HepG2 (cell line): ENCODE data around the gene PTPRCAP. TPM values are rescaled to one million over a fixed set of nuclear protein-coding genes. Genes with fewer than 3 reads are reported as not detected.

ENCODE experiments used
- ATAC-seq: fragments of 200-7000 bp; cut with Tn5 transposase; 3 replicates; pipeline ENCODE4 v1.9.1; 2020; ENCODE audit warnings: mild to moderate bottlenecking, moderate library complexity
- BruUV-seq: library from RNA; stranded (reverse); fragments of 400-500 nt; replicated peaks from 2 replicates; lab custom pipeline; 2021; lab: Mats Ljungman, UMichigan
- CTCF ChIA-PET: fragments of 300-600 bp; formaldehyde crosslinking; extraction: SDS; loops from one replicate; lab custom pipeline; 2021; ENCODE audit warnings: low total read pairs, inconsistent platforms, low intra/inter-chr PET ratio; lab: Yijun Ruan, JAX
- POLR2A ChIA-PET: fragments of 350-600 bp; sonication (Branson Sonifier 250); formaldehyde crosslinking; loops from one replicate; lab custom pipeline; 2020; ENCODE audit warnings: antibody characterized with exemption, inconsistent platforms; lab: Yijun Ruan, JAX
- DNase-seq: peaks from one replicate; pipeline ENCODE4 v3.0.0-alpha.2; 2015; ENCODE audit warnings: low spot score
- FAIRE-seq: peaks from 3 replicates; lab custom pipeline; 2011; peaks lifted over from hg19 to GRCh38; lab: Jason Lieb, UNC
- H2AFZ ChIP-seq: one replicate; pipeline ENCODE4 v1.6.1; 2011; ENCODE audit warnings: low read length, inconsistent platforms
- H3K27ac ChIP-seq: fragments of 300-600 bp; 3 replicates; pipeline ENCODE4 v1.8.0; 2011; ENCODE audit warnings: mixed run types, mild to moderate bottlenecking, mixed read lengths, low read length, inconsistent platforms; ENCODE audit not compliant: insufficient read depth; ENCODE audit errors: extremely low read length
- H3K27me3 ChIP-seq, 2 experiments: fragments of 200-600 bp in 1 of 2; 2 replicates in 1 of 2; 3 replicates in 1 of 2; pipeline versions ENCODE4 v1.6.0 to v1.8.0; 2011; ENCODE audit warnings: low read length in 2 of 2, mild to moderate bottlenecking in 2 of 2, moderate library complexity in 2 of 2, inconsistent platforms in 1 of 2; ENCODE audit not compliant: insufficient read depth in 2 of 2, control insufficient read depth in 1 of 2
- H3K36me3 ChIP-seq, 2 experiments: fragments of 200-600 bp in 1 of 2; replicated peaks in 1 of 2; 2 replicates in 1 of 2; 3 replicates in 1 of 2; pipeline versions ENCODE4 v1.5.1 to v1.8.0; 2011; ENCODE audit warnings: low read length in 2 of 2, inconsistent platforms in 1 of 2; ENCODE audit not compliant: insufficient read depth in 2 of 2, control insufficient read depth in 1 of 2
- H3K4me1 ChIP-seq: 2 replicates; pipeline ENCODE4 v1.5.1; 2012; ENCODE audit warnings: low read length, inconsistent platforms; ENCODE audit not compliant: insufficient read depth
- H3K4me2 ChIP-seq: 2 replicates; pipeline ENCODE4 v1.6.0; 2011; ENCODE audit warnings: low read depth, low read length, inconsistent platforms
- H3K4me3 ChIP-seq, 3 experiments: fragments of 200-600 bp in 1 of 3; sonication (generic), shearing (Covaris generic) in 1 of 3; replicated peaks in 1 of 3; 2 replicates each; pipeline ENCODE4 v1.5.1; 2011 to 2016; ENCODE audit warnings: low read length in 3 of 3, inconsistent platforms in 2 of 3, low read depth in 2 of 3, mild to moderate bottlenecking in 2 of 3, control low read depth in 1 of 3, mixed read lengths in 1 of 3; ENCODE audit not compliant: insufficient read depth in 1 of 3
- H3K79me2 ChIP-seq: one replicate; pipeline ENCODE4 v1.6.1; 2011; ENCODE audit warnings: low read length, inconsistent platforms; ENCODE audit not compliant: insufficient read depth
- H3K9ac ChIP-seq: 2 replicates; pipeline ENCODE4 v1.6.0; 2011; ENCODE audit warnings: mild to moderate bottlenecking, low read depth, low read length, inconsistent platforms; ENCODE audit not compliant: insufficient read depth
- H3K9me3 ChIP-seq: 2 replicates; pipeline ENCODE4 v1.5.1; 2012; ENCODE audit warnings: mild to moderate bottlenecking, low read length
- H4K20me1 ChIP-seq: 2 replicates; pipeline ENCODE4 v1.6.0; 2011; ENCODE audit warnings: inconsistent platforms, mild to moderate bottlenecking, low read length, moderate library complexity; ENCODE audit not compliant: insufficient read depth
- BCL6 ChIP-seq: IDR thresholded peaks from 2 replicates; pipeline ENCODE4 v1.6.1; 2016; ENCODE audit warnings: missing genetic modification reagents, missing compliant biosample characterization
- GMEB1 ChIP-seq: sonication (generic); formaldehyde crosslinking; IDR thresholded peaks from 2 replicates; pipeline ENCODE4 v1.5.1; 2020; ENCODE audit warnings: missing genetic modification reagents, mild to moderate bottlenecking, borderline replicate concordance
- HMGXB4 ChIP-seq, 2 experiments: sonication (generic) in 1 of 2; formaldehyde crosslinking in 1 of 2; IDR thresholded peaks; 2 replicates each; pipeline versions ENCODE4 v1.4.0 to v1.6.1; 2018 to 2020; ENCODE audit warnings: missing genetic modification reagents in 2 of 2, borderline replicate concordance in 1 of 2, low read depth in 1 of 2, mild to moderate bottlenecking in 1 of 2, missing biosample characterization in 1 of 2
- KDM4B ChIP-seq: sonication (generic); formaldehyde crosslinking; IDR thresholded peaks from 2 replicates; pipeline ENCODE4 v1.4.0; 2020; ENCODE audit warnings: missing genetic modification reagents
- MAFK ChIP-seq, 2 experiments: IDR thresholded peaks in 1 of 2; conservative IDR thresholded peaks in 1 of 2; 2 replicates each; pipeline ENCODE4 v1.6.1; 2011; ENCODE audit warnings: improper control_type of control experiment in 2 of 2, low read length in 2 of 2
- PHF20 ChIP-seq: sonication (generic); formaldehyde crosslinking; IDR thresholded peaks from 2 replicates; pipeline ENCODE4 v1.5.0; 2020; ENCODE audit warnings: mild to moderate bottlenecking, missing genetic modification reagents
- RBAK ChIP-seq: sonication (generic); formaldehyde crosslinking; IDR thresholded peaks from 2 replicates; pipeline ENCODE4 v1.5.1; 2020; ENCODE audit warnings: mild to moderate bottlenecking, missing genetic modification reagents
- REPIN1 ChIP-seq: sonication (generic); formaldehyde crosslinking; IDR thresholded peaks from 2 replicates; pipeline ENCODE4 v1.8.0; 2022; ENCODE audit warnings: missing genetic modification reagents, low read depth, mild to moderate bottlenecking, borderline replicate concordance
- SOX13 ChIP-seq, 3 experiments: fragments of 450-650 bp in 1 of 3; sonication (generic) in 1 of 3; formaldehyde crosslinking in 1 of 3; IDR thresholded peaks in 2 of 3; conservative IDR thresholded peaks in 1 of 3; 2 replicates each; pipeline versions ENCODE4 v1.5.0 to v1.6.1; 2016 to 2020; ENCODE audit warnings: antibody characterized with exemption in 1 of 3, mild to moderate bottlenecking in 1 of 3, missing compliant biosample characterization in 1 of 3, missing genetic modification reagents in 1 of 3, moderate library complexity in 1 of 3
- ZNF564 ChIP-seq: sonication (generic); formaldehyde crosslinking; IDR thresholded peaks from 2 replicates; pipeline ENCODE4 v1.8.1; 2023; ENCODE audit warnings: mild to moderate bottlenecking, missing genetic modification reagents
- ZNF616 ChIP-seq: sonication (generic); formaldehyde crosslinking; IDR thresholded peaks from 2 replicates; pipeline ENCODE4 v1.5.0; 2020; ENCODE audit warnings: low read depth, mild to moderate bottlenecking, missing genetic modification reagents
- WGBS: methylation state at CpG from one replicate; pipeline ENCODE4 v1.1.6; 2017; ENCODE audit warnings: low lambda C conversion rate; 5-methylcytosine and 5-hydroxymethylcytosine counted together
- in situ Hi-C: cut with HindIII; loops from 2 replicates; pipeline ENCODE4 v1.10.0; 2017; ENCODE audit warnings: low pct_unique_long_range_greater_than_20kb; ENCODE audit not compliant: extremely low pct_ligation_motif_present
- intact Hi-C: fragments of 100-400 bp; cut with micrococcal nuclease; formaldehyde crosslinking; loops from one replicate; pipeline ENCODE4 v1.10.0; 2022; ENCODE audit not compliant: unreplicated experiment
- polyA plus RNA-seq, 8 experiments: library from polyadenylated mRNA; depleted of rRNA in 3 of 8; stranded (reverse) in 7 of 8; unstranded in 1 of 8; fragments of >200 nt; fragmentation: Illumina TruSeq in 4 of 8; extraction: Trizol in 4 of 8; gene quantifications; 2 replicates each; pipeline versions ENCODE4 v1.2.1 to v1.2.3, GENCODE V29; 2011 to 2016; ENCODE audit warnings: low read depth in 4 of 8, missing spikeins in 1 of 8, mixed read lengths in 1 of 8; ENCODE audit not compliant: insufficient read depth in 1 of 8
- total RNA-seq, 5 experiments: library from RNA; depleted of rRNA; stranded (reverse); fragments of >200 nt; fragmentation: Illumina TruSeq; extraction: Trizol; gene quantifications; 2 replicates each; pipeline ENCODE4 v1.2.3, GENCODE V29; 2016; ENCODE audit warnings: low read depth in 1 of 5

PTPRCAP gene
- total and polyA plus RNA-seq, 2 of the 13 experiments (the other 11 are each of a cell fraction or from before 2014, with no cell fraction given) = 0.60 to 0.70 TPM

GRCh38 chr11:67393990-67394389 lies 43.5 kb downstream of the PTPRCAP start:
- no peak for FAIRE-seq
- H3K9me3 ChIP-seq = no peaks in the 10 kb centered on the region
- intact Hi-C loops (no loop called here), in situ Hi-C loops (no loop called here)
- no peak overlapping the region for H3K27ac ChIP-seq
- BruUV-seq = no TSS peak
- no peaks in the 10 kb centered on the region for H4K20me1 ChIP-seq
- H2AFZ ChIP-seq = no peak overlapping the region
- ChIA-PET CTCF (no interaction called here), POLR2A (interaction anchor here (3.8 kb wide), 1 partner anchor 7 kb away, joined by 81 read pairs; the partner anchor contains the start of gene PPP1CA)
- DNase-seq = no peak
- peaks cover 35% of the 10 kb centered on the region for H3K4me1 ChIP-seq
- TF ChIP-seq BCL6 (CRISPR knock-in tag) = no peak
- TF ChIP-seq REPIN1 (CRISPR knock-in tag) = no peak
- no peak for TF ChIP-seq RBAK (CRISPR knock-in tag)
- no peaks in the 10 kb centered on the region for H3K27me3 ChIP-seq
- H3K4me3 ChIP-seq = no peak overlapping the region
- WGBS = 84% methylated on average over 5 of the region's 5 CpGs
- ATAC-seq = no peak
- no peak overlapping the region for H3K4me2 ChIP-seq
- H3K36me3 ChIP-seq = peaks cover 14 to 24% of the 10 kb centered on the region in 2 experiments; a peak in 4 of 5 replicates
- H3K9ac ChIP-seq = no peak overlapping the region
- H3K79me2 ChIP-seq = peaks cover 10% of the 10 kb centered on the region

- in situ Hi-C loops (no loop called here), intact Hi-C loops (no loop called here)
- Histone ChIP-seq H3K79me2 (peaks cover 10% of the 10 kb centered on the region), H4K20me1 (no peaks in the 10 kb centered on the region), H3K36me3 (peaks cover 12 to 18% of the 10 kb centered on the region in 2 experiments; a peak in 4 of 5 replicates), H3K27ac (no peak overlapping the region), H2AFZ (no peak overlapping the region), H3K4me1 (peaks cover 40% of the 10 kb centered on the region), H3K4me2 (no peak overlapping the region), H3K4me3 (no peak overlapping the region), H3K27me3 (no peaks in the 10 kb centered on the region), H3K9ac (no peak overlapping the region), H3K9me3 (no peaks in the 10 kb centered on the region)
- no peak for TF ChIP-seq MAFK (conservative IDR thresholded peaks at IDR 0.05 in 1 of 2, IDR thresholded peaks at IDR 0.05 in 1 of 2; ENCODE audit: low read length in 2 of 2)
- no peak for TF ChIP-seq PHF20 (CRISPR knock-in tag)
- TF ChIP-seq ZNF564 (CRISPR knock-in tag) = no peak
- TF ChIP-seq GMEB1 (CRISPR knock-in tag) = no peak
- TF ChIP-seq HMGXB4 (CRISPR knock-in tag; IDR thresholded peaks at IDR 0.05; ENCODE audit: borderline replicate concordance in 1 of 2, low read depth in 1 of 2) = no peak
- TF ChIP-seq ZNF616 = no peak
- no peak for TF ChIP-seq SOX13 (IDR thresholded peaks at IDR 0.05)
- no peak for TF ChIP-seq SOX13 (CRISPR knock-in tag; conservative IDR thresholded peaks at IDR 0.05 in 1 of 2, IDR thresholded peaks at IDR 0.05 in 1 of 2)
- TF ChIP-seq KDM4B (CRISPR knock-in tag) = no peak
- POLR2A ChIA-PET = interaction anchor here (3.8 kb wide), 1 partner anchor 8 kb away, joined by 81 read pairs; the partner anchor contains the start of gene PPP1CA
- CTCF ChIA-PET = no interaction called here
- no peak for ATAC-seq
- DNase-seq = no peak
- no peak for FAIRE-seq
- BruUV-seq = no TSS peak
- 87% methylated on average over 11 of the region's 18 CpGs for WGBS
Observed at GRCh38 chr11:67393437-67393836, 44.0 kb downstream of the PTPRCAP start.
